Measurements from ENCODE around the gene MAFB.

GRCh38 chr20:40681165-40681564, 7.9 kb downstream of the MAFB start:
- TF ChIP-seq MAX (IDR thresholded peaks at IDR 0.05) (no peak), CTCF (IDR thresholded peaks at IDR 0.05; ENCODE audit: low read depth, low read length, missing input control) (no peak), RAD21 (IDR thresholded peaks at IDR 0.05) (no peak), ZBTB33 (IDR thresholded peaks at IDR 0.05) (no peak), ATF3 (IDR thresholded peaks at IDR 0.05) (no peak), HNF4G (IDR thresholded peaks at IDR 0.05) (no peak), REST (IDR thresholded peaks at IDR 0.05) (no peak), FOXA2 (IDR thresholded peaks at IDR 0.05) (no peak), FOXA1 (IDR thresholded peaks at IDR 0.05) (no peak), TAF1 (conservative IDR thresholded peaks at IDR 0.05) (no peak)

All from liver (tissue), 3 donors.